Liver (tissue), 3 donors: ENCODE data around the gene LINGO3.

Experiments
- CTCF ChIP-seq: fragments of 150-350 bp; IDR thresholded peaks from 2 replicates; pipeline ENCODE4 v1.5.1; 2017; ENCODE audit warnings: improper control_type of control experiment, low read depth, low read length; ENCODE audit not compliant: missing input control
- FOXA1 ChIP-seq: IDR thresholded peaks from 2 replicates; pipeline ENCODE4 v1.6.1; 2016; ENCODE audit warnings: antibody characterized with exemption
- GABPA ChIP-seq, 2 donors: IDR thresholded peaks in 1 of 2; conservative IDR thresholded peaks in 1 of 2; 2 replicates each; pipeline ENCODE4 v1.6.1; 2016; ENCODE audit warnings: antibody characterized with exemption in 2 of 2, mild to moderate bottlenecking in 1 of 2, moderate library complexity in 1 of 2
- JUND ChIP-seq, 2 donors: IDR thresholded peaks; 2 replicates each; pipeline ENCODE4 v1.6.1; 2016; ENCODE audit warnings: antibody characterized with exemption in 2 of 2
- RAD21 ChIP-seq, 2 donors: IDR thresholded peaks; 2 replicates each; pipeline ENCODE4 v1.6.1; 2016; ENCODE audit warnings: antibody characterized with exemption in 2 of 2, mild to moderate bottlenecking in 2 of 2
- REST ChIP-seq: IDR thresholded peaks from 2 replicates; pipeline ENCODE4 v1.6.1; 2016; ENCODE audit warnings: antibody characterized with exemption, mild to moderate bottlenecking
- RXRA ChIP-seq, 2 donors: IDR thresholded peaks; 2 replicates each; pipeline ENCODE4 v1.6.1; 2017 to 2018; ENCODE audit warnings: antibody characterized with exemption in 2 of 2, mild to moderate bottlenecking in 1 of 2
- SP1 ChIP-seq: IDR thresholded peaks from 2 replicates; pipeline ENCODE4 v1.6.1; 2018; ENCODE audit warnings: antibody characterized with exemption, mild to moderate bottlenecking
- TAF1 ChIP-seq: conservative IDR thresholded peaks from 2 replicates; pipeline ENCODE4 v1.6.1; 2016; ENCODE audit warnings: antibody characterized with exemption, mild to moderate bottlenecking
- YY1 ChIP-seq: IDR thresholded peaks from 2 replicates; pipeline ENCODE4 v1.6.1; 2016; ENCODE audit warnings: antibody characterized with exemption, mild to moderate bottlenecking
- donor health status: healthy.
- donor health status: healthy.

GRCh38 chr19:2270157-2270422 lies 37.9 kb downstream of the LINGO3 start:
- TF ChIP-seq CTCF (no peak), GABPA (IDR thresholded peaks at IDR 0.05 in 1 of 2, conservative IDR thresholded peaks at IDR 0.05 in 1 of 2) (no peak), YY1 (no peak), RAD21 (IDR thresholded peaks at IDR 0.05) (no peak), SP1 (no peak), FOXA1 (no peak), RXRA (IDR thresholded peaks at IDR 0.05) (no peak), JUND (IDR thresholded peaks at IDR 0.05) (no peak), REST (no peak), TAF1 (no peak)
